NCI-H526 treated with DMSO at 0.1 percent for 48 hours (cell line): Measurements from ENCODE around the gene PPIL6.

Experiments
- DNase-seq: peaks from one replicate; lab custom pipeline; 2025; lab: John Stamatoyannopoulos, UW

The PPIL6 gene

DNA sequence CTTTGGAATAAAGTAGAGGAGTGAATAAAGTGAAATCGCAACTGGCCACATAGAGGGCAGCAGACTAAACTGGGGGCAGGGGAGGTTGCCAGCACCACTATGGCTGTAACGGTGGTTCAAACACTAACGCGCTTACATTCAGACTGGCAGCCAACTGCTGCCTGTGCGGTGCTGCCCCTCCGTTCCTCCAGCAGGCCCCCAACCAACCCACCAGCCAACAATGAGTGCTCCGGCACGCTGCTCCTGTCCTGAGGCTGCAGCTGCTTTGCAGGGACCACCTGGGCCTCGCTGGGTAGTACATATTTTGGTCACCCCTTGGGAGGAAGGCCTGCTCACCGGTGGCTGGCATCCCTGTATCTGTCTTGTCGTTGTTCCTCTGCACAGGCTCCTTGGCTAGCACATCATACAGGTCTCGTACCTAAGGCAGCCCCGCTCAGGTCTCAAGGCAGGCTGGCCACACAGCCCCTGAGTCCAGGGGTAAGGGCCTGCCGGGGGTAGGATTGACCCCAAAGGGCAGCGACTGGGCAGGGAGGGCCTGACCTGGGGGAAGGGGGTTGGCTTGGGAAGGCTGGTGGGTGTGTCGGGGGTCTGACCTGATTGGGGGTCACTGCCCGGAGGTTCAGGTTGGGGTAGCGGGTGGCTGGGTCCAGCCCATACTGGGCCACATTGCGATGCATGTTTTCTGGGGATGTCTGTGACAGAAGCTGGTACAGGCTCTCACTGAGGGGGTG is 8.8 kb upstream of the PPIL6 start:
- no peak for DNase-seq

- no peak for DNase-seq
Measured at GRCh38 chr6:109448615-109449014, 8.2 kb upstream of the PPIL6 start.

- DNase-seq = no peak
Measured at GRCh38 chr6:109447878-109448555, 7.6 kb upstream of the PPIL6 start.

DNA sequence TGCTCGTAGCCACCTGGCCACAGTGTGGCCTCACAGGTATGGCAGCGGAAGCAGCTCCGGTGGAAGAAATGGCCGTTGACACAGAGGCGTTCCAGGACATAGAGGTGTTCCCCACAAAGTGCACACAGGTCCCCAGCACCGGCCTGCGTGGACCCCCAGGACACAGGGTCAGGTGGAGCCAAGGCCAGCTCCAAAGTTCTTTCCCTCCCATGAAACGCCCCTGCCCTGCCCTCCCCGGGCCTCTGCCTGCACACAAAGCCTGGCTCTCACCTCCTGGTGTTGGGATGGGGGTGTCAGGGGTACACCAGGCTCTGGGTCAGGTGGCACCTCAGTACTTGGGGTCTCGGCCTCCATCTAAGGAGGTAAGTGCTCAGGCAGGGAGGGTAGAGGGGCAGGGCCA is 6.7 kb upstream of the PPIL6 start:
- no peak for DNase-seq

- no peak for DNase-seq
Measured at GRCh38 chr6:109446541-109446940, 6.1 kb upstream of the PPIL6 start.

GRCh38 chr6:109446072-109446471 is 5.6 kb upstream of the PPIL6 start:
- DNase-seq = no peak

DNA sequence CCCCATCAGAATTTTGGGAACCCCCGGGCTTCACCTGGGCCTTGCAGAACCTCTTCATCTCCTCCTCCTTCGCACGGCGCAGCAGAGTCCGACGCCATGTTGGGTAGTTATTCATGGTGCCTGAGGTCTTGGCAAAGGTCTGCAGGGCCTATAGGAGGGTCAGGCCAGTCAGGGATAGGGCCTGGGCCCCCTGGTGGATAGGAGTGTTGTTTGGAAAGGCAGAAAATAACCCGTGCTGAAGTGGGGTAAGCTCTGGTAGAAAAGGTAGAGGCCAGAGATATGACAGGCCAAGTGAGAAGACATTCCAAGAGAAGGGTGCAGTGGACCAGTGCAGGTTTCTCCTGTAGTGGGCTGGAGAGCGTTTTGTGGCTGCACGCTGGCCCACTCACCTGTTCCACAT is 5.0 kb upstream of the PPIL6 start:
- no peak for DNase-seq

- no peak for DNase-seq
Measured at GRCh38 chr6:109443425-109443950, 3.1 kb upstream of the PPIL6 start.

DNA sequence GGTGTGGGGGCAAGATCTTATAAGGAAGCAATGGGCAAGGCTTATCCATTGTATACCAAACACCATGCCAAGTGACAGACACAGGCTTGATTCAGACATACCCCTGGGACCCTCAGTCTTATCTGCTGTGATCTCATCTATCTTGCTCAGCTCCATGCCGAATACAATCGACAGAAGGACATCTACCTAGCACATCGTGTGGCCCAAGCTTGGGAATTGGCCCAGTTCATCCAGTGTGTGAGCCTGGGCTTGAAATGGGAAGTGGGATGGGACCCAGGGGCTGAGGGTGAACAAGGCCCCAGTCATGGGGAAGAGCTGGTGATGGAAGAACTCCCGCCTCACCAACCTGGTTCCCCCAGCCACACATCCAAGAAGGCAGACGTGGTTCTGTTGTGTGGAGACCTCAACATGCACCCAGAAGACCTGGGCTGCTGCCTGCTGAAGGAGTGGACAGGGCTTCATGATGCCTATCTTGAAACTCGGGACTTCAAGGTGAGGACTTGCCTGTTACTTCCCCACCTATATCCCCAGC is 2.0 kb upstream of the PPIL6 start:
- no peak for DNase-seq

GRCh38 chr6:109441069-109441816 is 815 bp upstream of the PPIL6 start:
- DNase-seq = peak; percentile 45

DNA sequence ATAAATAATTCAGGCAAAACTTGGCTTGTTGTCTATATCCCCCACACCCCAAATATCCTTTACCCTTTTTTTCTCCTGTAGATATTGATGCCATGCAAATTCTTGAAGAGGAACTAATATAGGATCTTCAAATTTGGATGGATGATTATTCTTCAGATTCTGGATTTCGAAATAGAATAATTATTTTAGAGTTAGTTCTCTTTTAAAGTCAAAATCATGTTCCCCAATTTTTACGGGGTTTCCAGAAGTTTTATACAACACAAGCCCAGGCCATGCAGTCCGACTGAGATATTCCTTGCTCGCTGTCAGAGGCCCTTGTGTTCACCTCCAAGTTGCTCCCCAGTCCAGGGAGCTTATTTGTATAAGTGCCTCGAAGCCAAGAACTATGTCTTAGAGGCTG is 4.4 kb downstream of the PPIL6 start:
- DNase-seq = no peak

DNA sequence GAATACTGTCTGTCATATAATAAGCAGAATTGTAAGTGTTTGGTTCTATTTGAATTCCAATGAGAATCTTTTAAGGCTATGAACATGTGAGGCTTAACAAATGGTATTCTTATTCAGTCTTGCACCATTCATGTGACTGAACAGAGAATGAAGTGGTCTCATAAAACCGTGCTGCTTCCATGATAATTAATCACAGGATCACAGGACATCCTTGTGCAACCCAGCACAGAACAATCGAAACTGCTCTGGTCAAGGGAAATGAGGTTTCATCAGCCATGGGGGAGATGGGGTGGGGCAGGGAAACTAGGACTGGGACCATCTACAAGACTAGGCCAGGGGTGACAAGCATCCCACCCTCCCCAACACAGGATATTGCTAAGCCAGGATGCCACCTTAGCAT is 6.0 kb downstream of the PPIL6 start:
- DNase-seq = no peak

DNA sequence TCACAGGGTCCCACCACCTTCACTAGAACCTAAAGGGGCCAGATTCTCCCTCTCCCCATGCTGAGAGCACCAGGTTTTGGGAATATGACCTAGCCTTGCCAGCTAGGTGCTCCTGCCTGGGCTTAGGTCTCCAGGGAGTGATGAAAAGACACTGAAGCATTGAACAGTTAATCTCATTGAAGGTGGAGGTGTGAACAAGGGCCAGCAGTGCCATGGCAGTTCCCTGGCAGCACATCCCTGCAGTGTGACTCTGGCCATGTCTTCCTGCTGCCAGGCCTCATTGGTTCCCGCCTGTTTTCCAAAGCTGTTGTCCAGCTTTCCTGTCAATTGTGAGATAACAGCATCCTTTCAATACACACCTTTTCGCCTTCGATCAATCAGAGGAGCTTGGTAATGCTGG is 10.9 kb downstream of the PPIL6 start:
- no peak for DNase-seq

DNA sequence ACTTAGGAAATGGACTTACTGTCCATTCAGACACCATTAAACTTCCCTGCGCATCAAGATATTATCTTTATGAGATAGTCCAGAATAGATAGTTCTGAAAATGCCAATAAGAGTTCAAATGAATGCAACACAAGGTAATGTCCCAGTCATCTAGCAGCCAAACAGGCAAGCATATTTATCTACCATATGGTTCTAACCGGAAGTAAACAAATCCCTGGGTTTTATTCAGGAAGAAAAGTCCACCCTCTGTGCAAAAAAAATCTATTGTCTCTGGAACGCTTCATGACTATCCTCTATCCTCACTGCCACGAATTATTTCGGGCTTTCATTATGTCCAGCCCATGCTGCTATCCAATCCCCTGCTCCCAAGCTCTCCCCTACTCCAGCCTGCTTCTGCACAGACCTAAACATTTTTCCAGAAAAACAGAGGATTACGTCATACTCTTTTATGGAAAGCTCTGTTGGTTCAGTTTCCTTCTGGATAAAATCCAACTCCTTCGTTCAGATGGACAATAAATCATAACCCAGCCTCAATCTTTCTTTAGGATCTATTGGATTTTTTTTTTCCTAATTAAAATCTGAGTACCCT is 11.4 kb downstream of the PPIL6 start:
- no peak for DNase-seq

- DNase-seq = no peak
Measured at GRCh38 chr6:109424946-109425345, 15.5 kb downstream of the PPIL6 start.

DNA sequence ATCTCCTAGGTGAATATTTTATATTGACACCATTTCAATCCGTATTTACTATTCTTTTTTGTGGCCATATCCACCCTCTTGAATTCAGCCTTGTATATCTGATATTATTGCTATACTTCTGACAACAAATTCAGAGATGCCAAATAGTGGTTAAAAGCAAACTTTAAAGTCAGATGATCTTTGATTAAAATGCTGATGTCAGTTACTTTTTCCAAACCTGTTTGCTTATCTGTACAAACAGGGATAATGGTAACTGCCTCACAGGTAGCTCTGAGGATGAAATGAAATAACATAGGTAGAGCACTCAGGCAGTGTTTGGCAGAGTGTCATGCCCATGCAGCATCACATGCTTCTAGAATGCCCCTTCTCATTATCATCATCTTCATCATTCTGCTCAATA is 19.2 kb downstream of the PPIL6 start:
- DNase-seq = no peak

DNA sequence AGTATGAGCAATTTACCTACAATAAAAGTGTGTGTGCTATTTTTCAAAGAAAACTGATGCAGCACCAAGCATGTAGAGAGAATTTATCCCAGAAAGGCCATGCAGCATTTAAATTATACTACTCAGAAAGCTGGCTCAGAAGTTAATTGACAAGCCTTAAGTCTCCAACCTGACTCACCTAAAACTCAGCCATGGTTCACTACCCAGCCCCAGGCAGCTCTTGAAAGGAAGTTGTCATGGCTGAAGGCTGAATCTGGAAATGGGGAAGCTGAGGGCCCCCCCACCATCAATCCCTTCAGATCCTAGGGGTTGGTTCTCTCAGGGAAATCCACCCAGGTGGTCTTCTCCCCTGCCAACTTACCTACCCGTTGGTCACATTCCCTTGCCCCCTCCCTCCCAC is 19.7 kb downstream of the PPIL6 start:
- no peak for DNase-seq

GRCh38 chr6:109417646-109418045 is 22.8 kb downstream of the PPIL6 start:
- DNase-seq = no peak

- DNase-seq = no peak
Measured at GRCh38 chr6:109411034-109411433, 29.4 kb downstream of the PPIL6 start.

DNA sequence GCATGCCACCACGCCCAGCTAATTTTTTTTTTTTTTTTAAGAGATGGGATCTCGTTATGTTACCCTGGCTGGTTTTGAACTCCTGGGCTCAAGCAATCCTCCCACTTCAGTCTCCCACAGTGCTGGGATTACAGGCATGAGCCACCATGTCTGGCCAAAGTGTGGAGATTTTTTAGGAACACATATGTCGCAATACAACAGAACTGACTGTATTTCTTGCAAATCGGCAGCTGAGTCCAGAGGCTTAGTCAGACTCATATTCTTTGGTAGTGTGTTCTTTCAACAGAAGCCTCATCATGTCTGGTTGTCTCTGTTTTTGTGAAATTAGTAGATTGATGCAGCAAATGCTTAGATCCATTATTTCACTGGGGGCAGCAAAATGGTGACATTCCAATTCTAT is 34.2 kb downstream of the PPIL6 start:
- DNase-seq = no peak

- DNase-seq = no peak
Measured at GRCh38 chr6:109397020-109397419, 43.4 kb downstream of the PPIL6 start.

- DNase-seq = no peak
Measured at GRCh38 chr6:109396046-109396718, 44.2 kb downstream of the PPIL6 start.
